Spleen (tissue), 11 donors: Measurements from ENCODE around the gene NDUFB10. TPM values are rescaled to one million over a fixed set of nuclear protein-coding genes. Genes with fewer than 3 reads are reported as not detected.

Source experiments
- DNase-seq: peaks from one replicate; pipeline ENCODE4 v3.0.0-alpha.2; 2020
- H3K27ac ChIP-seq, 8 donors: fragments of 200-600 bp; sonication (generic) in 7 of 8; 1 replicate in 4 of 8; 2 replicates in 4 of 8; pipeline versions ENCODE4 v1.5.0 to v1.8.0; 2016 to 2021; ENCODE audit warnings: inconsistent platforms in 4 of 8, mild to moderate bottlenecking in 4 of 8, moderate library complexity in 1 of 8
- H3K27me3 ChIP-seq, 7 donors: fragments of 200-600 bp; sonication (generic) in 6 of 7; replicated peaks in 1 of 7; 1 replicate in 4 of 7; 2 replicates in 3 of 7; pipeline versions ENCODE4 v1.5.0 to v1.8.0; 2016 to 2021; ENCODE audit warnings: inconsistent platforms in 3 of 7, mild to moderate bottlenecking in 1 of 7
- H3K36me3 ChIP-seq, 6 donors: fragments of 200-600 bp; sonication (generic) in 5 of 6; 1 replicate in 4 of 6; 2 replicates in 2 of 6; pipeline versions ENCODE4 v1.5.0 to v1.8.0; 2016 to 2021; ENCODE audit warnings: inconsistent platforms in 2 of 6
- H3K4me1 ChIP-seq, 6 donors: fragments of 200-600 bp; sonication (generic) in 5 of 6; 1 replicate in 3 of 6; 2 replicates in 3 of 6; pipeline versions ENCODE4 v1.5.0 to v1.8.0; 2016 to 2021; ENCODE audit warnings: inconsistent platforms in 3 of 6
- H3K4me3 ChIP-seq, 8 donors: fragments of 200-600 bp; sonication (generic) in 7 of 8; 1 replicate in 4 of 8; 2 replicates in 4 of 8; pipeline versions ENCODE4 v1.5.0 to v1.8.0; 2016 to 2021; ENCODE audit warnings: inconsistent platforms in 4 of 8, mild to moderate bottlenecking in 4 of 8, moderate library complexity in 2 of 8
- H3K9me3 ChIP-seq, 8 donors: fragments of 200-600 bp; sonication (generic) in 7 of 8; 1 replicate in 4 of 8; 2 replicates in 4 of 8; pipeline versions ENCODE4 v1.5.0 to v1.8.0; 2016 to 2021; ENCODE audit warnings: inconsistent platforms in 4 of 8
- CTCF ChIP-seq, 11 experiments: fragments of 200-600 bp in 7 of 11; fragments of 450-650 bp in 4 of 11; sonication (generic) in 4 of 11; IDR thresholded peaks in 8 of 11; conservative IDR thresholded peaks in 3 of 11; 1 replicate in 7 of 11; 2 replicates in 4 of 11; pipeline versions ENCODE4 v1.4.0 to v1.8.0; 2016 to 2021; ENCODE audit warnings: antibody characterized with exemption in 11 of 11, inconsistent platforms in 4 of 11, mild to moderate bottlenecking in 1 of 11
- POLR2A ChIP-seq, 3 donors: fragments of 450-650 bp; IDR thresholded peaks; one replicate each; pipeline ENCODE4 v1.5.1; 2017; ENCODE audit warnings: antibody characterized with exemption in 3 of 3, mild to moderate bottlenecking in 1 of 3
- POLR2AphosphoS5 ChIP-seq, 3 donors: sonication (generic); formaldehyde crosslinking; IDR thresholded peaks; one replicate each; pipeline ENCODE4 v1.5.1; 2017; ENCODE audit warnings: antibody characterized with exemption in 3 of 3
- WGBS, 5 donors: extraction: QIAGEN DNeasy Blood & Tissue Kit in 3 of 5; methylation state at CpG; one replicate each; pipeline versions ENCODE4 v1.1.5 to v1.1.7; 2013 to 2018; 5-methylcytosine and 5-hydroxymethylcytosine counted together
- intact Hi-C: fragments of 100-400 bp; cut with DNase I; formaldehyde crosslinking; loops from one replicate; pipeline ENCODE4 v1.15.0; 2023; ENCODE audit warnings: low total_unique reads
- polyA plus RNA-seq, 3 donors: library from polyadenylated mRNA; stranded (reverse); fragments of 200-250 nt; gene quantifications; one replicate each; pipeline ENCODE4 v1.2.1, GENCODE V29; 2013
- total RNA-seq, 7 donors: library from RNA; depleted of rRNA in 3 of 7; stranded (reverse); fragments of >200 nt in 3 of 7; fragmentation: NEBNext Ultra II Directional in 4 of 7; extraction: Animal tissue kit (Norgen Biotek cat#: 25700) in 4 of 7; gene quantifications; one replicate each; pipeline versions ENCODE4 v1.1.0 to v1.2.1, GENCODE V29; 2016 to 2021
- donor health status: healthy with polysubstance abuse.
- donor health status: DM: no; HTN: no; CAD: no; lungs with moderate emphysema.
- donor health status: DM: no; HTN: no; CAD: no.
- donor health status: Bipolar disorder and iron deficiency.
- donor health status: healthy.
- donor health status: DM: no; HTN: no; CAD: no.
- donor health status: DM: yes; HTN: yes; CAD: no.

The NDUFB10 gene
- total and polyA plus RNA-seq, 10 donors: 69.3 to 225 (median 137) TPM

- peak overlapping the region; percentile 80 to 99 (median 98) for H3K27ac ChIP-seq
- H3K9me3 ChIP-seq: no peaks in the 10 kb centered on the region
- H3K27me3 ChIP-seq: no peaks in the 10 kb centered on the region
- TF ChIP-seq CTCF (IDR thresholded peaks at IDR 0.05 in 8 of 11, conservative IDR thresholded peaks at IDR 0.05 in 3 of 11) (no peak), POLR2A (IDR thresholded peaks at IDR 0.05) (no peak), POLR2AphosphoS5 (IDR thresholded peaks at IDR 0.05) (no peak)
- H3K4me3 ChIP-seq: peak overlapping the region; percentile 66 to 94 (median 81)
- peaks cover 0 to 40% (median 26%) of the 10 kb centered on the region in 6 donors for H3K36me3 ChIP-seq
- 21 to 65% (median 22%) methylated on average over 9 to 24 of the region's 24 CpGs for WGBS, 5 donors
- H3K4me1 ChIP-seq: peaks cover 23 to 62% (median 53%) of the 10 kb centered on the region in 6 donors
- DNase-seq: no peak
- intact Hi-C loops: no loop called here
Measured at GRCh38 chr16:1965396-1966001, 6.2 kb downstream of the NDUFB10 start.

GRCh38 chr16:1966460-1966859 is 7.1 kb downstream of the NDUFB10 start, which contains the start of gene RNF151:
TSS of gene RNF151 (plus strand) at chr16:1966856. CDS start at chr16:1966882, 26 bp downstream.
- 92 to 98% (median 96%) methylated on average over 5 to 6 of the region's 6 CpGs for WGBS, 5 donors
- Histone ChIP-seq H3K4me1 (peaks cover 27 to 62% (median 53%) of the 10 kb centered on the region in 6 donors), H3K4me3 (peak within 1 kb of the TSS; percentile 66 to 94 (median 81))

GRCh38 chr16:1968146-1968953 is 9.0 kb downstream of the NDUFB10 start:
- Histone ChIP-seq H3K36me3 (peaks cover 0 to 12% (median under 1%) of the 10 kb centered on the region in 6 donors), H3K4me3 (no peak overlapping the region), H3K9me3 (no peaks in the 10 kb centered on the region), H3K27ac (no peak overlapping the region), H3K4me1 (peaks cover 31 to 57% (median 49%) of the 10 kb centered on the region in 6 donors), H3K27me3 (no peaks in the 10 kb centered on the region)
- intact Hi-C loops: no loop called here
- TF ChIP-seq CTCF (IDR thresholded peaks at IDR 0.05 in 8 of 11, conservative IDR thresholded peaks at IDR 0.05 in 3 of 11) (no peak), POLR2A (IDR thresholded peaks at IDR 0.05) (no peak), POLR2AphosphoS5 (IDR thresholded peaks at IDR 0.05) (no peak)
- 92 to 94% (median 93%) methylated on average over 39 to 41 of the region's 41 CpGs for WGBS, 5 donors
- DNase-seq: no peak

More at GRCh38 chr16:1966460-1966859, 7.1 kb downstream of the NDUFB10 start, which contains the start of gene RNF151:
- Histone ChIP-seq H3K27me3 (no peaks in the 10 kb centered on the region), H3K9me3 (no peaks in the 10 kb centered on the region), H3K27ac (peak within 1 kb of the TSS; percentile 80 to 99 (median 98)), H3K36me3 (peaks cover 0 to 31% (median 19%) of the 10 kb centered on the region in 6 donors)
- intact Hi-C loops: no loop called here
- no peak for DNase-seq
- no peak for TF ChIP-seq POLR2AphosphoS5 (IDR thresholded peaks at IDR 0.05)
- TF ChIP-seq CTCF (IDR thresholded peaks at IDR 0.05 in 8 of 11, conservative IDR thresholded peaks at IDR 0.05 in 3 of 11): no peak
- TF ChIP-seq POLR2A (IDR thresholded peaks at IDR 0.05): no peak
